Calu3 (cell line): ENCODE results near the gene AGPAT3. TPM values are rescaled to one million over a fixed set of nuclear protein-coding genes. Genes with fewer than 3 reads are reported as not detected.

ENCODE experiments used
- BruUV-seq: library from RNA; stranded (reverse); fragments of 400-500 nt; replicated peaks from 2 replicates; lab custom pipeline; 2021; lab: Mats Ljungman, UMichigan
- CTCF ChIA-PET: fragments of 300-600 bp; sonication (Branson Sonifier 250); formaldehyde crosslinking; loops from one replicate; lab custom pipeline; 2022; ENCODE audit warnings: antibody characterized with exemption; lab: Charles Lee
- DNase-seq: peaks from one replicate; pipeline ENCODE4 v3.0.0; 2022
- H3K27ac Mint-ChIP-seq: one replicate; pipeline ENCODE4 v1.8.0; 2022; ENCODE audit warnings: mixed read lengths; ENCODE audit not compliant: unreplicated experiment
- H3K27me3 Mint-ChIP-seq: one replicate; pipeline ENCODE4 v1.8.0; 2022; ENCODE audit warnings: mixed read lengths; ENCODE audit not compliant: unreplicated experiment
- H3K36me3 Mint-ChIP-seq: one replicate; pipeline ENCODE4 v1.8.0; 2022; ENCODE audit warnings: mild to moderate bottlenecking, moderate library complexity, mixed read lengths; ENCODE audit not compliant: insufficient read depth, unreplicated experiment
- H3K4me1 Mint-ChIP-seq: one replicate; pipeline ENCODE4 v1.8.0; 2022; ENCODE audit warnings: mild to moderate bottlenecking, low read depth, mixed read lengths; ENCODE audit not compliant: unreplicated experiment
- H3K4me3 Mint-ChIP-seq: one replicate; pipeline ENCODE4 v1.8.0; 2022; ENCODE audit warnings: mild to moderate bottlenecking, low read depth, moderate library complexity, mixed read lengths; ENCODE audit not compliant: unreplicated experiment
- H3K9me3 Mint-ChIP-seq: one replicate; pipeline ENCODE4 v1.8.0; 2022; ENCODE audit warnings: low read depth, mixed read lengths; ENCODE audit not compliant: unreplicated experiment
- intact Hi-C: fragments of 100-400 bp; cut with micrococcal nuclease; formaldehyde crosslinking; loops from one replicate; pipeline ENCODE4 v1.10.0; 2022; ENCODE audit not compliant: unreplicated experiment
- total RNA-seq: library from RNA; stranded (reverse); gene quantifications from 2 replicates; pipeline ENCODE4 v1.2.3, GENCODE V29; 2022
- TF ChIP-seq, protein P1 (sequence below): fragments of 200-600 bp; IDR thresholded peaks from one replicate; pipeline ENCODE4 v1.8.0; 2022; ENCODE audit warnings: antibody characterized with exemption; ENCODE audit not compliant: unreplicated experiment

The AGPAT3 gene
- total RNA-seq, 1 experiment from 2014 or later = 61.2 TPM

DNA sequence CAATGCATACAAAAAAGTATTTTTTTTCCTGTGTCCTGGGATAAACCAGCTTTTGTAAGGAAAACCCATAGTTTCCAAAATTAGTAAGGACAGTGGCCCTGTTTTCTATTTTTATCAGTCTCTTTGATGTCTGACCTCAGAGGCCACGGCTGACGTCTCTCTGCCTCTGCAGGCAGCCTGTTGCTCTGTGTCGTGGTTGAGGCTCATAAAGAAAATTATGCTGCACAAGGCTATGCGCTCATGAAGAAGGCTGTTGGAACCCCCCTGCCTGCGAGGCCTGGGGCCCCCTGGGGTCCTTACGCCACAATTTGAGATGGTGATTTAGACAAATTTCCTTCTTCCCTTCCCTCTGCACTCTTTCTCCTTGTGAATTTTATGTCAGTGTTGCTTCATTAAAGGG, 48.9 kb downstream of the AGPAT3 start:
- H3K9me3 Mint-ChIP-seq = no peaks in the 10 kb centered on the region
- DNase-seq = no peak
- intact Hi-C loops = no loop called here
- H3K36me3 Mint-ChIP-seq = no peaks in the 10 kb centered on the region
- no peak overlapping the region for H3K27ac Mint-ChIP-seq
- TF ChIP-seq, protein P1, sequence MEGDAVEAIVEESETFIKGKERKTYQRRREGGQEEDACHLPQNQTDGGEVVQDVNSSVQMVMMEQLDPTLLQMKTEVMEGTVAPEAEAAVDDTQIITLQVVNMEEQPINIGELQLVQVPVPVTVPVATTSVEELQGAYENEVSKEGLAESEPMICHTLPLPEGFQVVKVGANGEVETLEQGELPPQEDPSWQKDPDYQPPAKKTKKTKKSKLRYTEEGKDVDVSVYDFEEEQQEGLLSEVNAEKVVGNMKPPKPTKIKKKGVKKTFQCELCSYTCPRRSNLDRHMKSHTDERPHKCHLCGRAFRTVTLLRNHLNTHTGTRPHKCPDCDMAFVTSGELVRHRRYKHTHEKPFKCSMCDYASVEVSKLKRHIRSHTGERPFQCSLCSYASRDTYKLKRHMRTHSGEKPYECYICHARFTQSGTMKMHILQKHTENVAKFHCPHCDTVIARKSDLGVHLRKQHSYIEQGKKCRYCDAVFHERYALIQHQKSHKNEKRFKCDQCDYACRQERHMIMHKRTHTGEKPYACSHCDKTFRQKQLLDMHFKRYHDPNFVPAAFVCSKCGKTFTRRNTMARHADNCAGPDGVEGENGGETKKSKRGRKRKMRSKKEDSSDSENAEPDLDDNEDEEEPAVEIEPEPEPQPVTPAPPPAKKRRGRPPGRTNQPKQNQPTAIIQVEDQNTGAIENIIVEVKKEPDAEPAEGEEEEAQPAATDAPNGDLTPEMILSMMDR = no peak
- CTCF ChIA-PET = no interaction called here
- no peaks in the 10 kb centered on the region for H3K27me3 Mint-ChIP-seq
- no TSS peak for BruUV-seq
- H3K4me1 Mint-ChIP-seq = no peaks in the 10 kb centered on the region
- no peak overlapping the region for H3K4me3 Mint-ChIP-seq

DNA sequence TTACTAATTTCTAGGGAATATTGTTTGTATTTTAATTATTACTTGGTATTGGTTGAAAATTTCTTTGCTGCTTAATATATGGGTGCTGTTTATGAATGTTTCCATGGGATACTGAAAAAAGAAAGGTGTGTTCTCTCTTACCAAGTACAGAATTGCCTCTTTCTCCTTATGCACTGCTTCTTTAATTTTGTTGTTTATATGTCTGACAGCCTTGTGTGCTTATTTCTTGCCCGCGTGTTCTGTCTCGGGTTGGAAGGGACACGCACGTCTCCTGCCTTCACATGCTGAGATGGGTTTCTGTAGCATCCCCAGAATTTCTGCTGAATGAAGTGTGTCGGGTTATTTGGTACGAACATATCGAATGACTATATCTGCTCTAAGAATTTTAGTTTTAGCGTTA, 51.1 kb downstream of the AGPAT3 start:
- Mint-ChIP-seq H3K27ac (no peak overlapping the region), H3K27me3 (no peaks in the 10 kb centered on the region), H3K4me3 (no peak overlapping the region), H3K36me3 (no peaks in the 10 kb centered on the region), H3K9me3 (no peaks in the 10 kb centered on the region), H3K4me1 (peaks cover 8% of the 10 kb centered on the region)
- no peak for DNase-seq
- CTCF ChIA-PET = no interaction called here
- intact Hi-C loops = no loop called here
- TF ChIP-seq, protein P1 = no peak
- no TSS peak for BruUV-seq

DNA sequence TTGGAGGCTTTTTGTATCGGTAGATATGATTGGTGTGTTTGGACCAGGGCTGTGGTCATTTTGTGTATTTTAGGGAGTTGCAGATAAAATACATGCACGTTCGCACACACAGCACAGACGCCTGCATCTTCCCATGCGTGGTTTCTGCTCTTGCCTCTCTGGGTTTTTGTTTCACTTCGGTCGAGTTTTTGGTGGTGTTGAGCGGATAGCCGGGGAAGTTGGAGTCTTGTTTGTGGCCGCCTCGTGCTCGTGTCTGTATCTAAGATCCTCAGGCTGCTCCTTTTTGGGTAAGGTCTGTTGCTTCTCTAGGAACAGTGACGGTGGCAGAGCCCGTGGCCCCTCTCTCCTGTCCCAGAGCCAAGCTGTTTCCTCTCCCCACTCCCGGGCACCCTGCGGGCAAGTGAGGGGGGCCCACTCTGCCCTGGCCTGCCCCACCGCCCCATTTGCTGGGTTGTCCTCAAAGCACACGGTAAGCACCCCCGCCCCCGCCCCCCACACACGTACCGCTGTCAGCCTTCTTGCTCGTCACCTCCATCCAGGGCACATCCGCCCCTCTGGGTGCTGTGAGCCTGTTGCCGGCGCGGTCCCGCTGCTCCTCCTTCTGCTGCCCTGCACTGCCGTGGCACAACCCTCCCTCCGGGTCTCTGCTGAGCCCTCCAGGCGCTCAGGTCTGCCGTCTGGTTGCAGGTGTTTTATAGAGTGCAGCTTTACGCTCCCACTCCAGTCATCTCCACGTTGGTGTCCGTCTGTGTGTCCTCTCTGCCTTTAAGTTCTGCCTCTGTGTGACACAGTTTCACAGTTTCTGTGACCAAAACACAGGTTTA, 51.9 kb downstream of the AGPAT3 start:
- no peak for DNase-seq
- CTCF ChIA-PET = no interaction called here
- H3K4me3 Mint-ChIP-seq = no peak overlapping the region
- H3K36me3 Mint-ChIP-seq = no peaks in the 10 kb centered on the region
- intact Hi-C loops = no loop called here
- TF ChIP-seq, protein P1 = no peak
- no peaks in the 10 kb centered on the region for H3K27me3 Mint-ChIP-seq
- BruUV-seq = no TSS peak
- no peaks in the 10 kb centered on the region for H3K9me3 Mint-ChIP-seq
- H3K4me1 Mint-ChIP-seq = peaks cover 8% of the 10 kb centered on the region
- H3K27ac Mint-ChIP-seq = no peak overlapping the region

DNA sequence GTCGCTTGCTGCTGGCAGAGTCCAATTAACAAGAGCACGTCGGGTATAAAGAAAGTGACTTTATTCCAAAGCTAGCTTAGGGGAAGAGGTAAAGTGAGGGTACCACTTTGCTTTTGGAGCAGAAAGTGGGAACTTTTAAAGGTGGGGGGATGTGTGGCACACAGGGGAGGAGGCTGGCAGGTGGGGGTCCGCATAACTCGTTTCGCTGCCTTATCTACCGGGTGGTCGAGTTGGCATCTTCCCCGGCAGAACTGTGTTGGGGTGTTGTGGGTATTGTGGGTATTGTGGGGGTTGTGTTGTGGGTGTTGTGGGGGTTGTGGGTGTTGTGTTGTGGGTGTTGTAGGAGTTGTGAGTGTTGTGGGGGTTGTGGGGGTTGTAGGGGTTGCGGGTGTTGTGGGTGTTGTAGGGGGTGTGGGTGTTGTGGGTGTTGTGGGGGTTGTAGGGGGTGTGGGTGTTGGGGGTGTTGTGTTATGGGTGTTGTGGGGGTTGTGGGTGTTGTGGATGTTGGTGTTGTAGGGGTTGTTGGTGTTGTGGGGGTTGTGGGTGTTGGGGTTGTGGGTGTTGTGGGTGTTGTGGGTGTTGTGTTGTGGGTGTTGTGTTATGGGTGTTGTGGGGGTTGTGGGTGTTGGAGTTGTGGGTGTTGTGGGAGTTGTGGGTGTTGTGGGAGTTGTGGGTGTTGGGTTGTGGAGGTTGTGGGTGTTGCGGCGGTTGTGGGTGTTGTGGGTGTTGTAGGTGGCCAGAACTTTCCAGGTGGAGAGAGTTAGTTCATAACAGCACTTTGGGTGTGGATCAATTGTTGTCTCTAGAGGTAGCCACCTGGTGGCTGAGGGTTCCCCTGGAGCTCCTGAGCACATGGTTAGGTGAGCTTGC, 52.7 kb downstream of the AGPAT3 start:
- Mint-ChIP-seq H3K27me3 (no peaks in the 10 kb centered on the region), H3K9me3 (no peaks in the 10 kb centered on the region), H3K4me3 (no peak overlapping the region), H3K36me3 (no peaks in the 10 kb centered on the region), H3K4me1 (peaks cover 8% of the 10 kb centered on the region), H3K27ac (no peak overlapping the region)
- intact Hi-C loops = no loop called here
- CTCF ChIA-PET = interaction anchor here (0.7 to 0.9 kb wide), 4 partner anchors 12 to 106 kb away, joined by 3 to 4 read pairs (median 4); no protein-coding TSS in a partner anchor
- peak; percentile 4 for DNase-seq
- no TSS peak for BruUV-seq
- TF ChIP-seq, protein P1 = no peak
